CD4-positive, alpha-beta T cell treated with Interferon alpha-2 for 1 hour (primary cell): ENCODE measurements around the gene ELL.
A peak's percentile ranks its signal among the peaks of the same experiment; 100 is the strongest.

Experiments used
- DNase-seq, 2 donors: peaks; one replicate each; pipeline ENCODE4 v3.0.0-alpha.2; 2020 to 2022

Gene ELL

GRCh38 chr19:18503971-18504885 is 17.6 kb downstream of the ELL start:
- DNase-seq, result no peak

GRCh38 chr19:18503337-18503970 is 18.4 kb downstream of the ELL start:
- no peak for DNase-seq

GRCh38 chr19:18502638-18503294 is 19.1 kb downstream of the ELL start:
- peak in 1 of 2 donors; percentile 32 for DNase-seq

- no peak for DNase-seq
Observed at GRCh38 chr19:18502246-18502637, 19.6 kb downstream of the ELL start.

DNA sequence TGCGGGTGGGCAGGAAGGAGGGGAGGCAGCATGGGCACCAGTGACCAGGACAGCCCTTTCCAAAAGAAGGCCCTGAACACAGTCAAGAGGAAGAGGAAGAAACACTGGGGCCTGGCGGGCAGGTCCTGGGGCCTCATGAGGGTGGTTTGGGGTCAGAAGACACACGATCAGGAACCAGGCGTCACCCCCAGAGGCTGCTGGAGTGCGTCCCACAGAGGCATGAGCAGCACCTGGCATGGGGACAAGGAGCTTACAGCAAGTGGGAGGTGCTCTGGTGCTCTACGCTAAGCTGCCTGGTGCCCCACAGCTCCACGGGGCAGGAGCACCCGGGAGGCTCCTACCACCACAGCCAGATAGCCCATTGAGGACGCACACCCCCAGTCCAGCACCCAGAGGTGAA is 20.0 kb downstream of the ELL start:
- no peak for DNase-seq

DNA sequence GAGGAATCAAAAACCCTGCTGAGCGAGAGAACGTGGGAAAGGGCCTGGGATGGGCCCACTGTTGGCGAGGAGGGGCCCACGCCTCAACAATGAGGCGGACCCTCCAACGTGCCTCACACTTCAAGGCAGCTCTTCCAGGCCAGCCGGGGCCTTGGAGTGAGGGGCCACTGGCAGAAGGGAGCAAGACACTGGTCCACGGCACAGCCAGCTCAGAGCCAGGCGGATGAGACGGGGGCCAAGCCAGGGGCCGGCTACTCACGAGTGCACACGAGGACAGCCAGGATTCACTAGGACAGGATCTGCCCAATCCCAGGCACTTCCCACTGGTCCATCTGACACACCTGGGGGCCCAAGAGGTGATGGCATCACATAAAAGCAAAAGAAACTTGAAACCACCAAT is 20.5 kb downstream of the ELL start:
- no peak for DNase-seq

DNA sequence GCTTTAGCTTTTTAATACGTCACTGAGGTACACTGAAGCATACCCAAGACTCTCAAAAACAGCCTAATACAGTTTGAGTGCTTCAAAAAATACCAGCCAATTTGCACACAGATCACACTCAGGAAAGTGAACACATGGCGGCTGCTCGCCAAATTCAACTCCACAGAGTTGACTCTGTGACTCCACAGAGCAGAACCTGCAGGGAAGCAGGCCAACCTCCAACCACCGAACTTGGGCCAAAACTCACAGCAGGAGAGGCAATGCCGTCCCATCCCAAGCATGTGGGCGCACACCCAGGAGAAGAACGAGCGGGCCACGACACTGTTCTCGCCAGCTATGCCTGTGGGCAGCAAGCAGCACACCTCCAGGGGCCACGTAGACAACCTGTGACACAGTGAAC is 21.1 kb downstream of the ELL start:
- DNase-seq, result no peak

DNA sequence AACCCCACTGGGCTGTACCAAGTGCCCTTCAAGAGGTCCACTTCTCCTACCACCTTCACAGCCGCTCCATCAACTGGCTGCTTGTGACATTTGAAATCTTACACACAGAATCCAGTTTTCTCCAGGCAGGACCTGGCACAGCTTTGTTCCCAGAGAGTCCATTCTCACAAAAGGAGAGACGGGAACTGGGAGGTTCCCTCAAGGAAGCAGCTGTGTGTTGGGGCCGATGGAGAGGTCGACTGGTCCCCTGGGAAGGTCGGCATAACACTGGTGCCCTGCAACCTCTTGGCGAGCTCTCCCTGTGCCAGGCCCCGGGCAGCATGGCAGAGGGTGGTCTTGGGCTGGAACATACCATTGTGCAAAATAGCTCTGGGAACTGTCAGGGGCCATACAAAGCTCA is 21.5 kb downstream of the ELL start:
- no peak for DNase-seq

- DNase-seq, result no peak
Observed at GRCh38 chr19:18499055-18499775, 22.7 kb downstream of the ELL start.

DNA sequence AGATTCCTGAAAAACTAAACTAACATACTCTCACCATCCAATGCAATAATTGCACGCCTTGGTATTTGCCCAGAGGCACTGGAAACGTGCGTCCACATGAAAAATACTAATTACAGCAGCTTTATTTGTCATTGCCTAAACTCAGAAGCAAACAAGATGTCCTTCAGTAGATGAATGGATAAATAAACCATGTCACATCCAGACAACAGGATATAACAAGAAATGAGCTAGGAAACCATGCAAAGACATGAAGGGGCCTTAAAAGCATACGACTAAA is 25.0 kb downstream of the ELL start:
- no peak for DNase-seq

- DNase-seq, result peak; percentile 79 to 88
Observed at GRCh38 chr19:18496167-18496979, 25.5 kb downstream of the ELL start.

- DNase-seq, result no peak
Observed at GRCh38 chr19:18495204-18495911, 26.5 kb downstream of the ELL start.

DNA sequence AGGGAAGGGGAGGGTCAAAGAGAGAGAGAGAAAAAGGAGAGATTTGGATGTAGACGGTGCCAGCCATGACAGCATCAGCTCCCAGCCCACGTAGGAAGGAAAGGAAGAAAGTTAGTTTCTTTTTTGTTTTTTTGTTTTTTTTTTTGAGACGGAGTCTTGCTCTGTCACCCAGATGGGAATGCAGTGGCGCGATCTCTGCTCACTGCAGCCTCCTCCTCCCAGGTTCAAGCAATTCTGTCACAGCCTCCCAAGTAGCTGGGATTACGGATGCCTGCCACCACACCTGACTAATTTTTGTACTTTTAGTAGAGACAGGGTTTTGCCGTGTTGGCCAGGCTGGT is 27.6 kb downstream of the ELL start:
- peak in 1 of 2 donors; percentile 41 for DNase-seq

- DNase-seq, result no peak
Observed at GRCh38 chr19:18493440-18494266, 28.2 kb downstream of the ELL start.

DNA sequence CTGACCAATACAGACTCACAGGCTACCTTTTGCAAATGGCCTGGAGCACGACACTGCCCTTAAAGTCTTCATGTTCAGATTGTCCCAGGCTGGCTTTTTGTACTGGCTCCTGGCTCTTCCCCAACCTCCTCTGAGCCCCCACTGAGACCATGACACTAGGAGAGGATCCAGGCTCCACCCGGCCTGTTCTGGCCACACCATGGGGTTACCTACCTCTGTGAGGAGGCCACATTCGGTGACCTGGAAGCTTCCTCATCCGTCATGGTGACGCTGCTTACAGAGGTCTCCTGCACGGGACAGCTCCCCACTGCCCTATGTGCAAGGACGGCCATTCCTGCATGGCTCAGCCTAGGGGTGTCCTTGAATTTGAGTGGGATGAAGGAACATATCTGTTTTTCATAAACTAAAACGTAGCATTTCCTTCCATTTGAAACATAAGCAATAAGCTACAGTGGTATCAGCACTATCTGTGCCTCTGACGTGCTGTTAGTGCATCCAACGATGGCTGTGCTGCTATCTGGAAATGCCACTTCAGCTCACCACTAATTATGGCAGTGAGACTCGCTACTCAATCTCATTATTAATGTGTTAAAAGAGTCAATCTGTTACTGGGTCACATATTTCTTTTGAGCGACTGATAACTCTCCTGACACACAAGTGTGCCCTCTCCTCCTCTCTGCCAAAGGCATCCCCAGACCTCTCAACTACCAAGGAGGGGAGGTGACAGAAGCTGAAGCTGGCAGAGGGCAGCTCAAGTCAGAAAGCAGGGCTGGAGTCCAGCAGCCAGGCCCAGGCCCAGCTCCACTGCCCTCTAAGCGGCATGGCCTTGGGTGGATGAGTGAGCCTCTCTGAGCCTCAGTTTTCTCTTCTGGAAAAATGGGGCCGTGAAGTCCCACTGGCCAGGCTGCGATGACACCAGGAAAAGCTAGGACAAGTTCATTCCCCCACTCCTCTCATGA is 29.6 kb downstream of the ELL start:
- DNase-seq, result no peak

DNA sequence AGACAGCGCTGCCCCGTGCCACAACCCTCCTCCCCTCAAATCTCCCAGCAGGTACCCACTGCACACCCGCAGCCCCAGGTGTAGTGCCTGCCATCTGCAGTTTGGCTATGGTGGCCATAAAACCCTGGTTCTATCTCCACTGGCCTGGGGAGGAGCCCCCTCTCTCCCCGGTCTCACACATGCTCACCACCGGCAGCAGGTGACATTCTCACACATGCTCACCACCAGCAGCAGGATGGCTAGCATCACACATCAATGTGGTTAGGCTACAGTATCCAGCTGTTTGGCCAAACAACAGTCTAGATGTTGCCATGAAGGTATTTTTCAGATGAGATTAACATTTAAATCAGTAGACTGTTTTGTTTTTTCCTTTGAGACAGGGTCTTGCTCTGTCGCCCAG is 31.1 kb downstream of the ELL start:
- DNase-seq, result peak in 1 of 2 donors; percentile 26

GRCh38 chr19:18489627-18490184 is 32.2 kb downstream of the ELL start:
- DNase-seq, result no peak

DNA sequence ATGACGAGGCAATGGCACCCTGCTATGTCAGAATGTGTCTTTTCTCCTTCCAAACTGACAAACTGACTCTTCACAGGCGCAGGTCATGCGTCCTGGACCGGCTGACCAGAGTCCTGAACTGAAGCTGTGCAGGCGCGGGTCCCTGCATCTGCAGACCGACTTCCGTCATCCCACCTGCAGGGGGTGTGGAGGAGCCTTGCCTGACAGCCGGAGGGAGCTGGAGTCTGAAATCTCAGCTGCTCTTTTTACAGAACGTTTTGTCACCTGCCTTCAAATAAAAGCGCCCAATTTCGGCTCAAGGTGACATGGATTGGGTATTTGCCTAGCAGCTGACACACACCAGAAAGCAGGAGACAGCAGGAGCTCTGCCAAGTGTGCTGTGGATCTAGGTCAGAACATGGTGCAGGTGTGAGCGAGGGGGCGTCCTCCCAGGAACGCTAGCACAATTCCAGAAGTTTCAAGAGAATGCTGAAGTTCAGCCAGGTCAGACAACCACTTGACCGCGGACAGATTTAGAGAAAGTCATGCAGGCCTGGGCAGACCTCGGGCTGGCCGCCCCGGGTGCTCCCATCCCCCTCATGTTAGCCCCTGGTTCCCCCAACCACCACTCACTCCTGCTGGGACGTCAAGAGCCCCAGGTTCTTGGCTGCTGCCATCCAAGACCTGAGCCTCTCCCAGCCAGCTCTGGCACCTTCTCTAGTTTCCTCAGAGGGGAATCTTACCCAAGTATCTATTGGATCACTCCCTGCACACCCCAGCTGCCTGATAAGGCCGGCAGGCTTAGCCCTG is 32.8 kb downstream of the ELL start:
- DNase-seq, result no peak

- no peak for DNase-seq
Observed at GRCh38 chr19:18488403-18488723, 33.5 kb downstream of the ELL start.
